Activated effector memory CD4-positive, alpha-beta T cell treated with anti-CD3 and anti-CD28 coated beads, Interleukin-2, amount 50 U/mL, for 16 hours (primary cell): ENCODE data around the gene NFATC2.

Source experiments
- DNase-seq: peaks from one replicate; pipeline ENCODE4 v3.0.0-alpha.2; 2020

The NFATC2 gene

GRCh38 chr20:51513545-51513944, 29.0 kb downstream of the NFATC2 start:
- DNase-seq: no peak

GRCh38 chr20:51512645-51513044, 29.9 kb downstream of the NFATC2 start:
- no peak for DNase-seq

DNA sequence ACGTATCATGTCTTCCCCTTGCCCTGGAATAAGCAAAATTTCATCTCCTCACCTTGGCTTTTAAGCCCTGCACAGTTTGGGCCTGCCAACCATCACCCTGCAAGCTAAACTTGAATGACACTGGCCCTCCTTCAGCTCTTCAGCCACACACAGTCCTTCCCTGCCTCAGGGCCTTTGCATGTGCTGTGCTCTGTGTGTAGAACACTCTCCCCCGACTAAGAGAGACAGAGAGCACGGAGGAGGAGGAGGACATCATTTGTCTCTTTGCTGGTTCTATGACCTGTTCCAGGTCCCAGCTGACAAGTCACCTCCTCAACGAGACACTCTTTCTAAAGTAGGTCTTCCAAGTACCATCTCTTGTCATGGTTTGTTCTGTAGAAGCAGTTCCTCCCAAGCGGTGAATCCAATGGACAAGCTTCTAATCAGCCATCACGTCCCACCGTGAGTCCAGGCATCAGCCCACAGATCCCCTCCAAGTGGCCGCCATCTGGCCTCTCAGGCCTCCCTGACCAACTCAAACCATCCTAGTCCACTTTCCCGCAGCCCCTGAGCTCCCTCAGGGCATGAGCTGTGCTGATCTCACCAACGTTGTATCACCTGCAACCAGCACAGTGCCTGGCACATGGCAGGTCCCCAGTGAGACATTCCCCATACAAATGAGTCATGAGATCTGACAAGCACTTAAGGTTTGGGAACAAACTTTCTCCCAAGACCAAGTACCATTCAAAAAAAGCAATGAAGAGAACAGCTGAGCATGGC, 30.5 kb downstream of the NFATC2 start:
- DNase-seq: peak; percentile 71

- no peak for DNase-seq
Measured at GRCh38 chr20:51510936-51511605, 31.4 kb downstream of the NFATC2 start.

DNA sequence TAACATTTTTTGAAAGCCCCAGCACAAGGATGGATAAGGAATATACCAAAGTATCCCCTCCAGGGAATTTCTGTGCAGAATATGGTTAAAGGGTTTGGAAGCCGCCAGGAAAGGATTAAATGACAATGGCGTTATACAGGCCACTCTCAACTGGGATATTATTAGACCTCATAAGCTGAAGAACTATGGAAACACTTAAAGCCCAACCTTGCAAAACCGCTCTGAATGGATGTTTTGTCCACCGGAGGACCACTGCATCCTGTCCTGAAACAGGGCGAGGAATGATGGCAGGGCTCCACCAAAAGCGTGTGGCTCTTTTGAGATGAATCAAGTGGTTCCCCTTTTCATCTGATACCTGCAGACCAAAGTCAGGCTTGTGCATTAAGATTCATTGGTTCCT, 32.4 kb downstream of the NFATC2 start:
- no peak for DNase-seq

DNA sequence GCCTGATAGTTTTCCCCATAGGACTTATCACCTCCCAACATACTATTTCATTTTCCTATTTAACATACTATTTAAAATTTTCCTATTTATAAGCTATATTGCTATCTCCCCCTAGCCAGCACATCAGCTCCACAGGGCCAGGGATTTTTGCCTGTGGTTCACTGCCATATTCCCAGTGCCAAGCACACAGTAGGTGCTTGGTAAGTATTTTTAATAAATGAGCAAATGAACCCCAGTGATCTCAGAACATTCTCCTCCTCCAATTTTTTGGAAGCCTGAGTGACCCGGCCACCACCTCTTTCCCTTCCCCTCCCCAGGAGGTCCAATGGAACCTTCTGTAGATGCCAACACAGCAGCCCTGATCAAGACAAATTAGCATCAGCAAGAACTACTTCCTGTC, 33.3 kb downstream of the NFATC2 start:
- DNase-seq: no peak

DNA sequence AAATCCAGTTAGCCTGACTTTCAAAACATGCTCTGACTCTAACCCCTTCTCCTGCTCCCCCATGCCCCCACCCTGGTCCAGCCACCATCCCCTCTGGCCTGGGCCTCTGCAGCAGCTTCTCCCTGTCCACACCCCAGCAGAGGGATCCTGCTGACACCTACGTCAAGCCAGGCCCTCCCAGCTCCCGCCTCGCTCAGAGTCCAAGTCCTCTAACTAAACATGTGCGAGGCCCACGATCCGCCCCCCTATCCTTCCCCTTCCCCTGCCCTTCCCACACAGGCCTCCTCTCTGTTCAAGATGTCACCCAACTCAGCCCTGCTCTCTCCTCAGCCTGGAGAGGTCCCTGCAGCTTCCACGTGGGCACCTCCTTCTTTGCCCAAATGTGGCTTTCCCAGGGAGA, 33.7 kb downstream of the NFATC2 start:
- no peak for DNase-seq

- DNase-seq: no peak
Measured at GRCh38 chr20:51508158-51508557, 34.4 kb downstream of the NFATC2 start.

- DNase-seq: no peak
Measured at GRCh38 chr20:51507216-51508036, 35.1 kb downstream of the NFATC2 start.

DNA sequence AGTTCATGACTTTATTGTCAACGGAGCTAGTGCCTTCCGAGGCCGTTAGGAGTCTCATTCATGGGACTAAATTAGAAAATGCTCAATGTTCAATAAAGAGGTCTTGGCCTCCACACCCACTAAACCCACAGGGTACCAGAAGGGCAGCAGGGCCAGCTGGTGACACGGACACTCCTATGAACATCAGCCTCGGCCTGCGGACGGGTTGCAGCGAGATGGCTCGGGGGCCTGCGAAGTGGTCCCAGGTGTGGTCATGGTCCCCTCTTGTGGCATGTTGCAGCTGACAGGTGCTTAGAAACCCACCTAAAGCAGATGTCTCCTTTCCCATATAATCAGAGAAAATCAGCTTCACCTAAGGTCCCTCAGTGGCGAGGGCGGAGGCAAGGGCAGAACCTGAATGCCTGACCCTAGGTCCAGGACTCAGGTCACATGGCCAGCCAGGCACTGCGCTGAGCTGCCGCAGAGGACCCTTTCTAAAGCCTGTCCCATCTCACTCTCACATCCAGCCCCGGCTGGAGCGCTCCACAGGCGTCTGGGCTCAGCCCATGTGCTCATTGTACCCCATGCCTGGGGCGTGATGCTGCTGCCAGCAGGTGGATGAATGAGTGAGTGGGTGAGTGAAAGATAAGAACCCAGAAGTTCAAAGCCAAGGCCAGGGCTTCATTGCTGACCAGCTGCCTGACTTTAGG, 35.8 kb downstream of the NFATC2 start:
- DNase-seq: no peak

- DNase-seq: no peak
Measured at GRCh38 chr20:51505566-51505965, 37.0 kb downstream of the NFATC2 start.

- DNase-seq: no peak
Measured at GRCh38 chr20:51503376-51503775, 39.1 kb downstream of the NFATC2 start.

DNA sequence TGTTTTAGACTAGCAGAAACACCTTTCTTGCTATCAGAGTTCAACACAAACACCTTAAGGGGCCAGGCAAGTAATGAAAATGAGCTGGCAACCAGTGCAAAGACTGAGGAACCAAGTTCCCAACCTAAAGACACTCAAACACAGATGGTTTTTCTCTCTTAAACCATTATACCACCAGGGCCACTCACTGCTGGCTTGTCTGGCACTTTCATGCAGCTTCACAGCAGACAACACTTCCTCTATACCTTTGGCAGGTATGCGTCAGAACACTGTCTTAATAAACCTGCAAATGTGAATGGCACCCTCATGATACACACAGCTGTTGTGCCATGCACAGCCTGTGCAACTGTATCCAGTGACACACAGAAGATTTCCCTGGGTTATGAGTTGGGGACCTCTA, 41.6 kb downstream of the NFATC2 start:
- peak; percentile 74 for DNase-seq

GRCh38 chr20:51500311-51500710, 42.2 kb downstream of the NFATC2 start:
- peak; percentile 77 for DNase-seq

DNA sequence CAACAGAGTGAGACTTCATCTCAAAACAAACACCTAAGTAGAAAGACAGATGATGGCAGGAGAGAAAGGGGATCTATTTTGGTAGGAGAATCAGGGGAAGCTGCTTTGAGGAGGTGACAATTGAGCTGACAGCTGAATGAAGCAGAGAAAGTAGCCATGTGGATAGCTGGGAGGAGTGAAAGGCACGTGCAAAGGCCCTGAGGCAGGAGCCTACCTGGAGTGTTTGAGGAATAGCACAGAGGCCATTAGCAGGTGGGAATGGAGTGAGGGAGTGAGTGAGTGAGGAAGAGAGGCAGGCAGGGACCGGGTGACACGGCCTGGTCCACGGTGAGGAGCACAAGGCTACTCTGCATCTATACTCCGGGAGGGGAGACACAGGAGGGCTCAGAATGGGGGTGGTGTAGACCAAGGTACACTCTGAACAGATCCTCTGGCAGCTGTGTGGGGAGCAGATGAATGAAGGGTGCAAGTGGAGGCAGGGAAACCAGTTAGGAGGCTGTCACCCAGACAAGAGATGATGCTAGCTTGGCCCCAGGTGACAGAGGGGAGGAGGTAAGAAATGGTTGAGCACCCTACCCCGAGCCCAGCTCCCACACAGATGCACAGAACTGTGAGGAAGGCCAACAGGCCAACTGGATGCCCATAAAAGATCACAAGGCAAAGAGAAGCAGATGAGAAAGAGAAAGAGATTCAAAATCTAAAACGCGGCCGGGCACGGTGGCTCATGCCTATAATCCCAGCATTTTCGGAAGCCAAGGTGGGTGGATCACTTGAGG, 43.6 kb downstream of the NFATC2 start:
- DNase-seq: no peak

GRCh38 chr20:51497542-51498467, 44.7 kb downstream of the NFATC2 start:
- peak; percentile 82 for DNase-seq

GRCh38 chr20:51496964-51497363, 45.6 kb downstream of the NFATC2 start:
- no peak for DNase-seq

- DNase-seq: no peak
Measured at GRCh38 chr20:51495921-51496545, 46.5 kb downstream of the NFATC2 start.

DNA sequence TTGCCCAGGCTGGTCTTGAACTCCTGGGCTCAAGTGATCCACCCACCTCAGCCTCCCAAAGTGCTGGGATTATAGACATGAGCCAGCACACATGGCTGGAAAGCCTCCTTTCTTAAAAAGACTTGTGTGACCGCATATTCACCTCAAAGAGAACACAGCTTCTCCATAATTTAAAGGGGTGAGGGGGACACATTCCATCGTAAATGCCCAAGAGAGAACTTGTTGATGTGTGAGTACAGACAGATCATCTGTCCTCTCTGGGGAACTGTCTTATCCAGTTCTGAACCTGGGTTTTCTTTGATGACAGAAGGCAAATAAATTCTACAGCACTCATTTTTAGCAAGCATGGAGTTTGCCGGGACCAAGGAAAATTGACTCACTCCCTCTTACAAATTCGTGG, 47.2 kb downstream of the NFATC2 start:
- DNase-seq: no peak

DNA sequence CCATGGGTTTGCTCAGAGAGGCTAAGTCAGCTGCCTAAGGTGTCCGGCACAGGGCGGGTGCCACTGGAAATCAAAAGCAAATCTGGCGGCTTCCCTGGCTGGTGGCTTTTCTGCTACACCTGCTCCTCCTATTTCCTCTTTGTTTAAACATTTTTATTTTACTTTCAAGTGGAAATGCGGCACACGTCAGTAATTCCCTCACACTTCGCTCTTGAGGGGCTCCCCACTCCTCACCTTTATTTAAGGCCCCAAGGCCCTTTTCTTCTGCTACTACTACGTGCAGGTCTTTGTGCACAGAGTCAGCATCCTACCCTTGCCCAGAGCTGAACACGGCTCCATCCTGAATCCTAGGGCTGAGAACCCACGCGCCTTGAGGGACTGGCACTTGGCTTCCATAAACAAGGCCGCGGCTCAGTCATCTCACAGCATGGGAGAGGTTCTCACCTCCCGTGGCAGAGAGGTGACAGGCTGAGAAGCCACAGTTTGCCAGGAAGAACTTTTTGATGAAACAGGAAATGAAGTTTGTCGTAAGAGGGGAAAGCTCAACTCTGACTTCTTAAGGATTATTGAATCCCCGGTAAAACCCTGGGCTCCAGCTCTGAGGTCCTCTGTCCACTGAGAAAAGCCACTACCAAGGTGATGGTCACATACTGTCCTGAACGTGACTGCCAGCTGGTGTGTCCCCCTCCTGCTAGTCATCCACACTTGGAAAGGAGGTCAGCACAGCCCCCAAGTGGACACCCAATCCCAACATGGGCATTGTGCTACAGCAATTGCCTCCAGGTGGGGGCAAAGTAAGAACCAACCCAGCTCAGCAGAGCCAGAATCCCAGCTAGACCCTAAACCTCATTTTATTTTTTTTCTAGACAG, 48.0 kb downstream of the NFATC2 start:
- DNase-seq: peak; percentile 73
